Stimulated activated CD8-positive, alpha-beta memory T cell treated with anti-CD3 and anti-CD28 coated beads, Interleukin-12 subunit alpha, Interleukin-12 subunit beta, amount 100 ng/mL, for 24 hours (primary cell): ENCODE measurements around the gene ARL14EP.

ENCODE experiments used
- DNase-seq: peaks from one replicate; pipeline ENCODE4 v3.0.0-alpha.2; 2020; ENCODE audit errors: extremely low read depth

ARL14EP gene

GRCh38 chr11:30326906-30327305 lies 4.0 kb downstream of the ARL14EP start:
- DNase-seq = no peak

DNA sequence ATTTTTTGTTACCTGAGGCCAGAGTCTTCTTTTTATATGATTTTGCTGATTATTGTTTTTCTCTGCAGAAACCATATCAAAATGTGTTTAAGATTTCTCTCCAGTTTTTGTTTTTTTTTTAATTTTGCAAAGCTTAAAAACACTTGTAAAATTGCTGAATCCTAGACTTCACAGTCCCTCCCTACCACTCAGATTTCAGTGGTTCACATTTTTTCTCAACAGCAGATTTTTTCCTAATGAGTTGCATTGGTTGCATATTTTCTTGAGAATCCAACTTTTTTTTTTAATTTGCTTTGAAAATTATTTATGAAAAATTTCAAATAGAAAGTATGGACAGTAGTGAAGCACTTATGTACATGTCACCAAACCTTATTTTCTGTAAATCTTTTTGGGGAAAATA lies 5.8 kb downstream of the ARL14EP start:
- DNase-seq = no peak

GRCh38 chr11:30329150-30329940 lies 6.4 kb downstream of the ARL14EP start:
- no peak for DNase-seq

GRCh38 chr11:30333405-30333804 lies 10.5 kb downstream of the ARL14EP start:
- DNase-seq = no peak

DNA sequence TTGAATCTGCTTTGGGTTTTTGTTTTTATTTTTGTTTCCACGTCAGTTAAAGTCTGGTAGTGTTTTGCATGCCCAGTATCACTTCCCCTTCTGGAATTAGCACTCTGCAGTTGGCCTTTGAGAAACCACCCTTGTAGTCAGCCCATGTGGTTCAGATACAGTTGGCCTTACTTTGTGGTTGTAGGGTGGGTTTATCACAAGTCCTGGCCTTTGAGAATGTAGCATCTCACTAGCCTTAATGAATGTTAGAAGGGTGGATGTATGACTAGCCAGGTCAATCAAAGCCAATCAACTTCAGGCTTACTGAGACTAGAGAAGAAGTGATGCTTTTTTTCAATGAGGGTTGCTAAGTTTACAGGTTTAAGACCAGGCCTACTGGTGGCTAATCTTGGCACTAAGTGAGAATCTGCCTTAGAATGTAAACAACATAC lies 19.8 kb downstream of the ARL14EP start:
- no peak for DNase-seq

- no peak for DNase-seq
Measured at GRCh38 chr11:30344085-30344484, 21.2 kb downstream of the ARL14EP start.

- no peak for DNase-seq
Measured at GRCh38 chr11:30345644-30346043, 22.7 kb downstream of the ARL14EP start.

DNA sequence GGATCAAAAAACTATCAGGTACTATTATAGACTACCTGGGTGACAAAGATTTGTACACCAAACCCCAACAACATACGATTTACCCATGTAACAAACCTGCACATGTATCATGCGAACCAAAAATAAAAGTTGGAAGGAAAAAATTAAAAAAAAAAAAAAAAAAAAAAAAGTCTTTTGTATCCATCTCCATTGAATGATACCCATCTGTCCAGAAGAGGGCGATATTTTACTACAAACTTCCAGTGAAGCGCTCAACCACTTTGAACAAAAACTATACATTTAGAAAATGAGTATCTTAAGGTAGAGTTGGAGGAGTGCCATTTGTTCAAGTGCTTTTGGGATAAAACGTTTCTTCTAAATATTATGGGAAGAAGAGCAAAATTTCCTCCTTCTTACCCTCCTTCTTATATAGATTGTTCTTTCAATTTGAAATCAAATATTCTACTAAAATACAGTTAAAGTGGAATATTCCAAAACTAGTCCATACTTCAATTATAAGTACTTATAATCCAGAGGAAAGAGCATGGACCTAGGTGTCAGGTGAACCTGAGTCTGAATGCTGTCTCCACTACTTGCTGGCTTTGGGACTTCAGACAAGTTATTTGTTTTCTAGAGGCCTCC lies 23.3 kb downstream of the ARL14EP start:
- no peak for DNase-seq

- DNase-seq = no peak
Measured at GRCh38 chr11:30348035-30348434, 25.1 kb downstream of the ARL14EP start.

- DNase-seq = no peak
Measured at GRCh38 chr11:30349885-30350284, 27.0 kb downstream of the ARL14EP start.

- no peak for DNase-seq
Measured at GRCh38 chr11:30350384-30350783, 27.5 kb downstream of the ARL14EP start.

DNA sequence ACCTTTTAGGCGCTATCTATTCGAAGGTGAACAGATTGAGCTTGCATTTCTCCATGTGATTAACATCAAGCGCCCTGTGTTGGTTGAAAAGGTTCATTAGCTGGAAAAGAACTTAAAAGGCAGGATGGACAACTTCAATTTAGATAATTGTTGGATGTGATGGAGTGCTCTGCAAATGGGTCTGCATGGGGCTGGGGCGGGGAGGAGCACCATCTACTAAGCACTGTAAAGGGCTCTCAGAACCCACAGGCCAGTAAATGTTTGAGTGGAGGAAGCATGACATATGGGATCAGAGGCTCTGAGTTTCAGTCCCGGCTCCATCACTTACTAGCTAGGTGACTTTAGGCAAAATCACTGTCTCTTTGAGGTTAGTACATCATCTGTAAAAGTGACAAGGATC lies 28.2 kb downstream of the ARL14EP start:
- no peak for DNase-seq

DNA sequence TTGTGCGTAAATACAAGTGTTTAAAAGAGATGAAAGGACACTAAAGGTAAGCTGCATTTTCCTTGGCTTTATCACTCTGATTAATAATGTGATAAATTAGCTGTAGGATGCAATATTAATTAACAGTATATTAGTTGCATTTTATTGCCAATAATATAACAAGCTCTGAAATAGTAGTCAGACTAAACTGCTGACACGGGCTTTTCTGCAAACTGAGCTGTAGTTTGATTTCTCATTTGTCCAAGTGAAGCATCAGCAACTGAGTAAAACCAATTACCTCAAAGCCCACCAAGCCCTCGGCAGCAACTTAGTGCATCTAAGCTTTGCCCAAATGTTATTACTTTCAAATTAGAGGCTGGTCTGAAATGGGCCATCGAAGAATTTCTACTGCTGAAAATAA lies 33.5 kb downstream of the ARL14EP start:
- no peak for DNase-seq

GRCh38 chr11:30357872-30358271 lies 35.0 kb downstream of the ARL14EP start:
- no peak for DNase-seq

GRCh38 chr11:30358536-30358935 lies 35.6 kb downstream of the ARL14EP start:
- DNase-seq = no peak

GRCh38 chr11:30360741-30361140 lies 37.8 kb downstream of the ARL14EP start:
- DNase-seq = no peak

DNA sequence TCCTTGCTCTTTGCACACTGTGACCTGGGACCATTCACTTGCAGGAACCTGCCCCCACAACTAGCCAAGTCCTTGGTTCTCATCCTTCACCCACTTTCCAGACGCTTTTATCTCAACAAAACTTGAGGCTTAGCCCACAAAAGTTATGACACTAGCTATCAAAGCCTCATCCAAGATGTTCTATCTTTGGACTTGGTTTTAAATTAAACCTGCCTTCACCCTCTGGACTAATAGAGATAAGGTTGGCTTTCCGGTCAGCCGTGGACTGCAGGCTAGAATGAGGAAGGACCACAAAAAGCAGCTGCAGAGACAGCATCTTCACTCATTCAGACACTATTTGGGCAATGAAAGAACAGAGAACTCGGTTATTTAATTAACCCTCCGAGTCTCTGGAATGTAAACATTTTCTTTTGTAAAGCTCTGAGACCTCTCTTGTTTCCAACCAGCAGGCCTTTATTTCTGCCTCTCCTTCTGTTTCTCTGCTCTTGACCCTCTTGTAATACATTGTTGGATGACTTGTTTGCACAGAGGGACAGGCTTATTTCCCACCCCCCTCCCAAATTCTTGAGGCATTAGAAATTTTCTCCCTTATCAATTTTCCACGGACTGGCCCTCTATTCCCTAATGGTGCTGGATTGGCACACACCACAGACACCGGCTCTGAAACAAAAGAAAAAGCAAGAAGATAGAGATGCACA lies 41.4 kb downstream of the ARL14EP start:
- DNase-seq = no peak

GRCh38 chr11:30364837-30365482 lies 42.1 kb downstream of the ARL14EP start:
- no peak for DNase-seq

GRCh38 chr11:30365793-30366517 lies 43.1 kb downstream of the ARL14EP start:
- DNase-seq = no peak

DNA sequence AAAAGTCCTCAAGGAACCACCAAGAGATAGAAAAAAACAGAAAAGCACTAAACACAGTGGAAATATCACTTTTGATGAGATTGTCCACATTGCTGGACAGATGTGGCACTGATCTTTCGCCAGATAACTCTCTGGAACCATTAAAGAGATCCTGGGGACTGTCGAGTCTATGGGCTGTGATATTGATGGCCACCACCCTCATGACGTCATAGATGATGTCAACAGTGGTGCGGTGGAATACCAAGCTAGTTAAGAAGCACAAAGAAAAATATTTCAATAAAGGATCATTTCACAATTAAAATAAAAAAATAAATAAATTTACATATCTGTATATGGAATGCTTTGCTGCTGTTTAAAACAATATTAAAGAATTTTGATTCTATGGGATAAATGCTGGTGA lies 45.5 kb downstream of the ARL14EP start:
- no peak for DNase-seq

DNA sequence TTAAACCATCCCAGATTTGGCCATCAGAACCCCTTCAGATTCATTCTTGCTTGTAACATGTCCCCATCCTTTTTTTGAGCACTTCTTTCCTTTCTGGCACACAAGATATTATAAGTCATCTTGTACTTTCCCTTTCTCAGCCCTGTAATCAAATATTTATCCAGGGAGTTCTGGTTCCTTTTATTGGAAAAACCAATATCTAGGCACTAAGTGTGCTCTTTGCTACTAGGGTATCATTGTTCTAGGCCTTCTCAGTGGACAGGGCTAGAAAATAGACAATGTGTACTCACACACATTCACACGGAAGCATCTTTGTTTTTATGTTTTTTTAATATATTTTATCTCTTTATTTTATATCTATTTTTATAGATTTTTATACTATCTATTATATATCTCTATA lies 47.3 kb downstream of the ARL14EP start:
- DNase-seq = no peak

- no peak for DNase-seq
Measured at GRCh38 chr11:30377347-30377746, 54.4 kb downstream of the ARL14EP start.
